Right cardiac atrium (tissue), 5 donors: ENCODE measurements around the gene TCEA2. TPM values are rescaled to one million over a fixed set of nuclear protein-coding genes. Genes with fewer than 3 reads are reported as not detected.

Source experiments
- ATAC-seq, 2 donors: fragments of 200-7000 bp; cut with Tn5 transposase; one replicate each; pipeline versions ENCODE4 v1.8.0 to v1.9.1; 2020; ENCODE audit warnings: moderate library complexity in 2 of 2, mild to moderate bottlenecking in 1 of 2
- DNase-seq, 3 donors: peaks; one replicate each; pipeline ENCODE4 v3.0.0-alpha.2; 2020
- H3K27ac ChIP-seq: one replicate; pipeline ENCODE4 v1.5.1; 2013; ENCODE audit warnings: mild to moderate bottlenecking, low read length, control low read depth, moderate library complexity
- H3K27me3 ChIP-seq: one replicate; pipeline ENCODE4 v1.6.1; 2013; ENCODE audit not compliant: control insufficient read depth, insufficient read depth
- H3K4me1 ChIP-seq: one replicate; pipeline ENCODE4 v1.6.1; 2013; ENCODE audit warnings: low read length; ENCODE audit not compliant: control insufficient read depth, insufficient read depth
- H3K4me3 ChIP-seq: one replicate; pipeline ENCODE4 v1.5.1; 2013; ENCODE audit warnings: low read length, control low read depth
- H3K9me3 ChIP-seq: one replicate; pipeline ENCODE4 v1.6.1; 2013; ENCODE audit warnings: low read length; ENCODE audit not compliant: control insufficient read depth
- WGBS: extraction: QIAGEN DNeasy Blood & Tissue Kit; methylation state at CpG from one replicate; pipeline ENCODE4 v1.1.7; 2013; 5-methylcytosine and 5-hydroxymethylcytosine counted together
- intact Hi-C, 4 donors: fragments of 100-400 bp; cut with DNase I; formaldehyde crosslinking; loops; one replicate each; pipeline versions ENCODE4 v1.11.0 to v1.14.0; 2022 to 2023
- polyA plus RNA-seq: library from polyadenylated mRNA; stranded (reverse); fragments of 200-250 nt; gene quantifications from one replicate; pipeline ENCODE4 v1.2.3, GENCODE V29; 2013
- total RNA-seq, 4 donors: library from RNA; stranded (reverse); fragmentation: NEBNext Ultra II Directional; extraction: Animal tissue kit (Norgen Biotek cat#: 25700); gene quantifications; one replicate each; pipeline ENCODE4 v1.2.1, GENCODE V29; 2021
- donor health status: healthy with polysubstance abuse.
- donor health status: DM: no; HTN: yes; CAD: no.
- donor health status: DM: no; HTN: no; CAD: no.
- donor health status: DM: no; HTN: yes; CAD: no; lungs with severe emphysema.
- donor health status: DM: yes; HTN: yes; CAD: no.

TCEA2 gene
- total and polyA plus RNA-seq, 5 donors, result 38.3 to 52.0 (median 48.0) TPM

DNA sequence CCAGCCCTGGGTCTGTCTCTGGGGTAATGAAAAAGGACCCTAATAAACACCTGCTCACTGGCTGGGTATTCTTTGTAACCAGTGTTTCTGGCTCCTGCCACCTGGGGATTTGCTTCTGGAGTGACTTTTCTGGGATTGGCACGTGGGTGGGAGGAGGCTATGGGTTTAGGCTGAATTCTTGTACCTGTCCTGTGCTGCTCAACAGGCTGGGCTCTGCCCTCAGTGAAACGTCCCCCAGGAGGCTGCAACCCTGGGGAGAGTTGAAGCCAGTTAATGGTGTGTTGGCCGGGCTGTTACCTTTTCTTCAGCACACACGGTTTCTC, 37.5 kb downstream of the TCEA2 start:
- H3K4me3 ChIP-seq, result no peak overlapping the region
- no peak overlapping the region for H3K27ac ChIP-seq
- no peaks in the 10 kb centered on the region for H3K9me3 ChIP-seq
- no peaks in the 10 kb centered on the region for H3K4me1 ChIP-seq
- no peaks in the 10 kb centered on the region for H3K27me3 ChIP-seq
- intact Hi-C loops, result no loop called here
- 76% methylated on average over 4 of the region's 4 CpGs for WGBS
- no peak for ATAC-seq
- peak in 1 of 3 donors; percentile 12 for DNase-seq

DNA sequence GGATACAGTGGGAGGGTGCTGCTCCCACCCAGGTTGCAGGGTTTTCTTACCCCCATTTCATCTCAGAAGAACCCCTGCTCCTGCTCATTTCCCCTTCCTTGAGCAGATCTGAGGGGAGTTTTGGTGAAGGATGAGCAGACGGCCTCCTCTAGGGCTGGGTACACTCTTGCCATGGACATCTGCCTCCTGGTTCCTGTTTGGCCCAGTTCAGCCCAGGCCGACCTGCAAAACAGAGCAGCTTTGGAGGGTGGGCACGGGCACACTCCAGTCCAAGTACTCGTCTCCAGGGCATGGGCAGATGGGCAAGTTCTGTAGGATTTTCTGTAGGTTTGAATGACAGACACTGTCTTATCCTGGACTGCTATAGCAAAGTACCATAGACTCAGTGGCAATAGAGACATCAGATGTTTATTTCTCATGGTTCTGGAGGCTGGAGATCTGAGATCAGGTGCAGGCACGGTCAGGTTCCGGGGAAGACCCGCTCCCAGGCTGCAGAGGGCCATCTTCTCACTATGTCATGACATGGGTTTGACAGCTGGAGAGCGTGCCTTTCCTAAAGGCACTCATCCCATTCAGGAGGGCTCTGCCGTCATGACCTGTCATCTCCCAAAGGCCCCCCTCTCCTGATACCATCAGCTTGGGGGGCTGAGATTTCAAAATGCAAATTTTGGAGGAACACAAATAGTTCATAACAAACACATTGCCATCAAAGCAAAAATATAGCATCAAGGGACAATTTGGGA, 38.1 kb downstream of the TCEA2 start:
- 88% methylated on average over 9 of the region's 9 CpGs for WGBS
- DNase-seq (peak in 2 of 3 donors; percentile 22 to 36), ATAC-seq (no peak)
- intact Hi-C loops, result no loop called here
- Histone ChIP-seq H3K4me3 (no peak overlapping the region), H3K27me3 (no peaks in the 10 kb centered on the region), H3K4me1 (no peaks in the 10 kb centered on the region), H3K9me3 (no peaks in the 10 kb centered on the region), H3K27ac (no peak overlapping the region)

DNA sequence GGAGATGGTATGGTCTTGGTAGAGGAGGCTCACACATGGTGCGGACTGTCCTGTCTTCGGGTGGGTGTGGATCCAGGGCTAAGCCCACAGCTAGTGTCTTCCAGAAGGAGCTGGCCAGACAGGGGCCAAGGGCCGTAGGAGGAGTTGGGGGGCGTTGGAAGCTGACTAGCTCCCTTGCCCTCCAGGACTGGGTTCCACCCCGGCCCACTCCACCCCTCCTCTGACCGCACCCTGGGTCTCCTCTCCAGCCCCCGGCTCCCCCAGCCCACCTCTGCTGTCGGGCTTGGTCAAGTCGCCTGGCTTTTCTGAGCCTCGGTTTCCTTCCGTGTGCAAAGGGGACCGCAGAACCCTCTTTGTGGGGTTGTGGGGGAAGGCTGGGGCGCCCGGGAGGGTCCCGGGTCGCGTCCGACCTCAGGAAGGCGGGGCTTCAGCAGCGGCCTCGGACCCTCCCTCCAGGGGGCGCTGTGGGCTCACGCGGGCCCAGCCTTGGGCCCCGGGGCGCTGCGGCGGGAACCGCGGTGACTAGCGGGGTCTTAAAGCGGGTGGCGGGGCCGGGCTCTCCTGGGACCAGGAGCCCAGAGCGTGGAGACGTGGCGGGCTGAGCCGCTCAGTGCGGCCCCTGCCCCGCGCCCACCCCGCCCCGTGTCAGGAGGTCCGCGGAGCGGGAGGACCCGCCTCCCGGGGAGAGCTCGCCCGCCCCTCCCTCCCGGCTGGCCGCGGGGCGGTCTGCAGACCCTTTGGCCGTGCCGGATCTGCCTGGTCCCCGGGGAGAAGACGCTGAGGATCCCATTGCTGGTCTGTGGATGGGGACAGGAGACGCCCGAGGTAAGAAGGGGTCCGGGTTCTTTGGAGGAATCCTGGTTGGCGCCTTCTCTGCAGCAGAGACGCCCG, 39.0 kb downstream of the TCEA2 start:
- H3K4me1 ChIP-seq, result no peaks in the 10 kb centered on the region
- ATAC-seq (peak; percentile 57 to 63), DNase-seq (peak; percentile 31 to 79 (median 76))
- WGBS, result 7% methylated on average over 64 of the region's 64 CpGs
- peak overlapping the region; percentile 46 for H3K4me3 ChIP-seq
- H3K27me3 ChIP-seq, result no peaks in the 10 kb centered on the region
- H3K27ac ChIP-seq, result no peak overlapping the region
- intact Hi-C loops, result no loop called here
- no peaks in the 10 kb centered on the region for H3K9me3 ChIP-seq

DNA sequence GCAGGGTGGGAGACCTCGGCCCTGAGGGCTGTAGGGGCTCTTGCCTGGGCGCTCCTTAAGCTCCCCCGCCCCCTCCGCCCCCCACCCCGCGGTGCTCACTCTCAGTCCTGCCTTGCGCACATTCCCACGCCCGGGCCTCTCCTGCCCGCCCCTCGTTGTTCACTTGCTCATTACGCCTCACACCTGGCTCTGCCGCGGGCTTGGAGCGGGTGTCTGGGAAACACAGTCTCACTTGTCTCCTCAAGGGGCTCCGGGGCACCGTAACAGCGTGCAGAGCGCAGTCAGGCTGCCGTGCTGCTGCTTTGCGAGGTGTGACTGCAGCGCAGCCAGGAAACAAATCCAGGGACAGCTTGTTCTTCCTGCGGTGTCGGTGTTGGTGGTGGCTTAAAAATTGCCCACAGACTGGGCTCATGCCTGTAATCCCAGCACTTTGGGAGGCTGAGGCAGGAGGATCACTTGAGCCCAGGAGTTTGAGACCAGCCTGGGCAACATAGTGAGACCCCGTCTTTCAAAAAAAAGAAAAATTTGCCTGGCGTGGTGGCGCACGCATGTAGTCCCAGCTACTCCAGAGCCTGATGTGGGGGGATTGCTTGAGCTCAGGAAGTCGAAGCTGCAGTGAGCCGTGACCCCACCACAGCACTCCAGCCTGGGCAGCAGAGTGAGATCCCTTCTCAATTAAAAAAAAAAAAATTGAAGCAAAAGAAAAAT, 39.8 kb downstream of the TCEA2 start:
- no peaks in the 10 kb centered on the region for H3K4me1 ChIP-seq
- intact Hi-C loops, result no loop called here
- DNase-seq, result peak; percentile 26 to 74 (median 71)
- ATAC-seq, result peak; percentile 51 to 52
- H3K27ac ChIP-seq, result no peak overlapping the region
- H3K27me3 ChIP-seq, result no peaks in the 10 kb centered on the region
- no peaks in the 10 kb centered on the region for H3K9me3 ChIP-seq
- H3K4me3 ChIP-seq, result peak overlapping the region; percentile 46
- WGBS, result 18% methylated on average over 30 of the region's 30 CpGs

DNA sequence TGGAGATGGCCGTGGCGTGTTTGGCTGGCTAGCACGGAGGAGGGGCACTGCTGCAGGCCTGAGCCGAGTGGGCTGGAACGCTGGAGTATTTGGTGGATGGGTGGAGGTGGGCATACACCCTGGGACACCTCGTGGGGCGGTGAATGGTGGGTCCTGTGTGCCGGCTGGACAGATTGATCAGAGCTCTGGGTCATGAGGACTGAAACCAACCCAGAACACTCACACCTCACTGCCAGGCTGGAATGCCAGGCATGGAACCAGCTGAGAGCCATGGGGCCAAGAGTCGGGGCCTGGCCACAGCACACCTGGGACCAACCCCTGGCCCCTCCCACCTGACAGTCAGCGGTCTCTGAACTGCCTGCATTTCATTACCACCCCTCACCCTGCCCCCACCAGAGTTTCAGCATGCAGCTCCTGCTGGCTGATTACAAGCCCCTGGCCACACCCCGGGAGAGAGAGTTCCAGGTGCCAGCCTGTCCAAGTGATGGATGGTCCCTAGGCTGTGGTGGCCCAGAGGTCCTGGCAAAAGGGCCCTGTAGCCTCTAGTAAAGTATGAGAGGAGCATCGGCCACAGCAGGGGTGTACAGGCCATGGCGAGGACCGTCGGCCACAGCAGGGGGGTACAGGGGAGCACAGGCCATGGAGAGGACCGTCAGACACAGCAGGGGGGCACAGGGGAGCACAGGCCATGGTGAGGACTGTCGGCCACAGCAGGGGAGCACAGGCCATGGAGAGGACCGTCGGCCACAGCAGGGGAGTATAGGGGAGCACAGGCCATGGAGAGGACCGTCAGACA, 41.1 kb downstream of the TCEA2 start:
- WGBS, result 58% methylated on average over 20 of the region's 20 CpGs
- H3K27me3 ChIP-seq, result no peaks in the 10 kb centered on the region
- intact Hi-C loops, result no loop called here
- ATAC-seq, result no peak
- H3K9me3 ChIP-seq, result no peaks in the 10 kb centered on the region
- no peak overlapping the region for H3K27ac ChIP-seq
- H3K4me3 ChIP-seq, result no peak overlapping the region
- peak in 2 of 3 donors; percentile 23 to 31 for DNase-seq
- H3K4me1 ChIP-seq, result no peaks in the 10 kb centered on the region

DNA sequence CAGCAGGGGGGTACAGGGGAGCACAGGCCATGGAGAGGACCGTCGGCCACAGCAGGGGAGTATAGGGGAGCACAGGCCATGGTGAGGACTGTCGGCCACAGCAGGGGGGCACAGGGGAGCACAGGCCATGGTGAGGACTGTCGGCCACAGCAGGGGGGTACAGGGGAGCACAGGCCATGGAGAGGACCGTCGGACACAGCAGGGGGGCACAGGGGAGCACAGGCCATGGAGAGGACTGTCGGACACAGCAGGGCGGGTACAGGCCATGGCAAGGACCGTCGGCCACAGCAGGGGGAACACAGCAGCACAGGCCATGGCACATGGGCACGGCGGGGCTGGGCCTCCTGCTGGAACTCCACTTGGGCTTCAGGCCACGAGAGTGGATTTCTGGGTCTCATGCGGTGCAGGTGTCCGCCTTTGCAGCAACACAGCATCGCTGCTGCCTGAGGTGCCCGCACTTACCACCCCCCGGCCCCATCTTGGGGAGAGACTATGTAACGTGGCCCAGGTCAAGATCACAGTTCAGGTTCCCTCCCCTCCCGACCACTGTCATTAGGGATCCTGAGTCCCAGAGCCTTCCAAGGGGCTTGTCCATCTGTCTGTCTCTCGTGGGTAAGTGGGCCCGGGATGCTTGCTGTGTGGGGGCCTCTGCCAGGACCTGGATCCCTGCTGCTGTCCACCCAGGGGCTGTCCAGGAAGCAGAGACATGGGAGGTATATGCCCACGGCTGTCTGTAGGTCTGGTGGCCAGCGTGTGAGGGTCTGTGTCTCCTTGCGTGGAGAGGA, 41.9 kb downstream of the TCEA2 start:
- Histone ChIP-seq H3K4me1 (no peaks in the 10 kb centered on the region), H3K9me3 (no peaks in the 10 kb centered on the region), H3K4me3 (no peak overlapping the region), H3K27ac (no peak overlapping the region), H3K27me3 (no peaks in the 10 kb centered on the region)
- ATAC-seq (no peak), DNase-seq (peak; percentile 8 to 35 (median 23))
- 85% methylated on average over 25 of the region's 25 CpGs for WGBS
- intact Hi-C loops, result no loop called here

DNA sequence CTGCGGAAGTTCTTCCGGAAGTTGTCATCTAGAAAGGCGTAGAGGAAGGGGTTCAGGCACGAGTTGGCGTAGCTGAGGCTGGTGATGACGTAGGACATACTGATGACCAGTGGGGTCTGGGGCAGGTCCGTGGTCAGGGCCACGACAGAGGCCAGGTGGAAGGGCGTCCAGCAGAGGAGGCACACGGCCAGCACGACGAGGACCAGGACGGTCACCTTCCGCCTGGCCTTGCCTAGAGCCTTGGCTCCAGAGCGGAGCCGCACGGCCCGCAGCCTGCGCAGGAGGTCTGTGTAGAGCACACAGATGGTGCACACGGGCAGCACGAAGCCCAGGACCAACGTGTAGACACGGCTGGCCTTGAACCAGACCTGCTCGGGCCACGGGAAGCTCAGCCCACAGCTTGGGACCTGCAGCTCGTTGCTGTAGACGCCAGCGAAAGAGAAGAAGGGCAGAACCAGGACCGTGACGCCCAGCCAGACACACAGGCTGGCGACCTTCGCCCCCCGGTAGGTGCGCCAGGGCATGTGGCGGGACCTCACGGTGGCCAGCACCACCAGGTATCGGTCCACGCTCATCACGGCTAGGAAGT, 42.9 kb downstream of the TCEA2 start:
- Histone ChIP-seq H3K4me3 (no peak overlapping the region), H3K27ac (no peak overlapping the region), H3K27me3 (no peaks in the 10 kb centered on the region), H3K4me1 (no peaks in the 10 kb centered on the region), H3K9me3 (no peaks in the 10 kb centered on the region)
- ATAC-seq, result no peak
- intact Hi-C loops, result no loop called here
- peak in 2 of 3 donors; percentile 9 to 24 for DNase-seq
- WGBS, result 92% methylated on average over 39 of the region's 39 CpGs

DNA sequence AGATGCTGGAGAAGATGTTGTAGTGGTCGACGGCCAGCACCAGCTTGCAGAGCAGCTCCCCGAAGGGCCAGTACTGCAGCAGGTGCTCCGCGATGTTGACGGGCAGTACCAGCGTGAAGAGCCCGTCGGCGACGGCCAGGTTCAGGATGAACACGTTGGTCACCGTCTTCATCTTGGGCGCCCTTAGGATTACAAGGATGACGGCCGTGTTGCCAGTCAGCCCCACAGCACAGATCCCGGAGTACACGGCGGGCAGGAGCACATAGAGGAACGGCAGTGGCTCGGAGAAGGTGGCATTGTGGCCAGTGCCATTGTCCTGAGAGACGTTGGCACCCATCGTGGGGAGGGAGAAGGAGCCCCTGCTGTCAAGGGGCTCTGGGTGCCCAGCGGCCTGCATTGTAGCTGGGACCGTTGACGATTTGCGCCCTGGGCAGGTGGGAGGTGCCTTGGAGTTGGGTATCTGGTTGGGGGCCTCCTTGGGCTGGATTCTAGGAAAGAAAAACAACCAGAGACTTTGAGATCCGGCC, 43.5 kb downstream of the TCEA2 start:
- ATAC-seq (no peak), DNase-seq (peak; percentile 6 to 54 (median 21))
- H3K9me3 ChIP-seq, result no peaks in the 10 kb centered on the region
- H3K4me3 ChIP-seq, result no peak overlapping the region
- H3K27ac ChIP-seq, result no peak overlapping the region
- no peaks in the 10 kb centered on the region for H3K27me3 ChIP-seq
- intact Hi-C loops, result no loop called here
- 90% methylated on average over 28 of the region's 28 CpGs for WGBS
- no peaks in the 10 kb centered on the region for H3K4me1 ChIP-seq

DNA sequence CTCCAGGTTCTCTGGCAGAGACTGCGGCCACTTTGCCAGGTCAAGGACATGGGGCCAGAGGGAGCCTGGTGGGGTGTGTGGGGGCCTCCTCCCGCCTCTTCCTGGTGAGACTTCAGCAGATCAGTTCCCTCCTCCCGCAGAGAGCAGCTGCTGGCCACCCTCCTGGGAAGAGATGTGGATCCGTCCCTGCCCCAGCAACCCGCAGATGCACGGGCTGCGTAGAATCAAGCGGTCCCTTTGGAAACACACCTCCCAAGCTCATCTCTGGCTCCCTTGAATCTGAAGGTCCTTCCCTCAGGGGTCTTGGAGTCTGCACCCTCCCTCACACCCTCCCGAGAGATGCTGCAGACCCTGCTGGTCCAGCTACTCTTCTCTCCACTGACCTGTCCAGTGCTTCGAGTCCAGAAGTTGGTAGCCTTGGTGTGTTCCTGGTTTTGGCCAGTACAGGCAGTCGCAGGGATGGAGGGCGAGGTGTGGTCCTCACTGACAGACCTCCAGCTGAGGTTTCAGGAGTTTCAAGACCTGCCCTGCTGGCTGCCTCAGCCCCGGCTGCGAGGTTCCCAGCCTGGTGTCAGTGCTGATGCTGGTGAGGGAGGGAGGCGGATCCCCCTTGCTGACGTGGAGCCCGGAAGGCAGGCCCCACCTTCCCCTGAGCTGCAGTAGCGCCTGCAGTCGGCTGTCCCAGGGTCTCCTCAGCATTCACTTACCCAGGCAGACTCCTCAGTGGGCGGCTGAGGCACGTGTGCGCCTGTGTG, 44.2 kb downstream of the TCEA2 start, which contains the start of gene NPBWR2:
Gene NPBWR2 (minus strand): TSS at position 585 of the 755 bp plus-strand sequence. CDS start 734 bp downstream, outside the sequence.
- Histone ChIP-seq H3K4me1 (no peaks in the 10 kb centered on the region), H3K27ac (no peak within 1 kb of the TSS), H3K27me3 (no peaks in the 10 kb centered on the region), H3K9me3 (no peaks in the 10 kb centered on the region), H3K4me3 (no peak within 1 kb of the TSS)
- 54% methylated on average over 22 of the region's 22 CpGs for WGBS
- intact Hi-C loops, result no loop called here
- ATAC-seq (no peak), DNase-seq (peak; percentile 7 to 35 (median 20))
